ENCODE results near the gene TLCD4. TPM values are rescaled to one million over a fixed set of nuclear protein-coding genes. Genes with fewer than 3 reads are reported as not detected.

The TLCD4 gene
- total and polyA plus RNA-seq, 2 of the 8 experiments (the other 6 are each of a cell fraction or from before 2014, with no cell fraction given): 0.79 to 4.2 TPM

GRCh38 chr1:95068956-95069709, 48.0 kb upstream of the TLCD4 start (continued):
- no peak for TF ChIP-seq CHD7 (IDR thresholded peaks at IDR 0.05; ENCODE audit: insufficient replicate concordance, low read length)
- TF ChIP-seq KDM4A (IDR thresholded peaks at IDR 0.05; ENCODE audit: low read depth, low read length, severe bottlenecking): no peak
- TF ChIP-seq CEBPB (IDR thresholded peaks at IDR 0.05; ENCODE audit: low read depth, low read length): no peak
- TF ChIP-seq ASH2L (IDR thresholded peaks at IDR 0.05; ENCODE audit: low read length): no peak

Measured in H1 (cell line).